Activated CD4-positive, alpha-beta memory T cell treated with anti-CD3 and anti-CD28 coated beads, Interleukin-2, amount 10 ng/mL, durations not matched to agents 7 days and 5 days (primary cell): ENCODE results near the gene USF2. TPM values are rescaled to one million over a fixed set of nuclear protein-coding genes. Genes with fewer than 3 reads are reported as not detected.
"Not testable (repeated sequence)": the region's sequence is repeated elsewhere in the genome, so short reads cannot be mapped to it uniquely, and the experiment has no call there.

Experiments used
- CTCF ChIA-PET: fragments of 350-600 bp; sonication (Branson Sonifier 250); formaldehyde crosslinking; loops from one replicate; lab custom pipeline; 2021; ENCODE audit warnings: antibody characterized with exemption, inconsistent platforms; lab: Charles Lee
- POLR2A ChIA-PET: fragments of 350-600 bp; sonication (Branson Sonifier 250); formaldehyde crosslinking; loops from one replicate; lab custom pipeline; 2021; ENCODE audit warnings: antibody characterized with exemption; lab: Charles Lee
- DNase-seq: peaks from one replicate; pipeline ENCODE4 v3.0.0-alpha.2; 2020
- H3K27ac Mint-ChIP-seq: one replicate; pipeline ENCODE4 v1.8.0; 2021; ENCODE audit warnings: mild to moderate bottlenecking, mixed read lengths
- H3K27me3 Mint-ChIP-seq: one replicate; pipeline ENCODE4 v1.8.0; 2021; ENCODE audit warnings: mixed read lengths
- H3K36me3 Mint-ChIP-seq: one replicate; pipeline ENCODE4 v1.8.0; 2021; ENCODE audit warnings: low read depth, mixed read lengths
- H3K4me1 Mint-ChIP-seq: one replicate; pipeline ENCODE4 v1.8.0; 2021; ENCODE audit warnings: mixed read lengths
- H3K4me3 Mint-ChIP-seq: one replicate; pipeline ENCODE4 v1.8.0; 2021; ENCODE audit warnings: mild to moderate bottlenecking, mixed read lengths
- H3K9me3 Mint-ChIP-seq: one replicate; pipeline ENCODE4 v1.8.0; 2021; ENCODE audit warnings: mixed read lengths
- total RNA-seq, 2 experiments: library from RNA; stranded (reverse); gene quantifications; one replicate each; pipeline ENCODE4 v1.2.3, GENCODE V29; 2021

Gene USF2
- total RNA-seq, 2 experiments from 2014 or later, result 164 to 172 TPM

GRCh38 chr19:35285465-35285864 is 16.7 kb downstream of the USF2 start:
- H3K4me3 Mint-ChIP-seq, H3K4me1 Mint-ChIP-seq, DNase-seq, H3K9me3 Mint-ChIP-seq, H3K36me3 Mint-ChIP-seq, H3K27ac Mint-ChIP-seq, POLR2A ChIA-PET: not testable (repeated sequence)
- H3K27me3 Mint-ChIP-seq, result peaks cover 22% of the 10 kb centered on the region
- CTCF ChIA-PET, result interaction anchor here (0.6 kb wide), 1 partner anchor 214 kb away, joined by 3 read pairs; no protein-coding TSS in a partner anchor

- H3K36me3 Mint-ChIP-seq, H3K4me1 Mint-ChIP-seq, H3K4me3 Mint-ChIP-seq, H3K9me3 Mint-ChIP-seq, POLR2A ChIA-PET, DNase-seq, H3K27ac Mint-ChIP-seq: not testable (repeated sequence)
- CTCF ChIA-PET, result interaction anchor here (1.3 kb wide), 1 partner anchor 132 kb away, joined by 3 read pairs; the partner anchor contains the start of gene FXYD5
- H3K27me3 Mint-ChIP-seq, result peaks cover 22% of the 10 kb centered on the region
These were observed 17.3 kb downstream of the USF2 start for GRCh38 chr19:35286101-35286500.

- peaks cover 14% of the 10 kb centered on the region for H3K27me3 Mint-ChIP-seq
- H3K4me1 Mint-ChIP-seq, result no peaks in the 10 kb centered on the region
- ChIA-PET POLR2A (no interaction called here), CTCF (no interaction called here)
- H3K36me3 Mint-ChIP-seq, result no peaks in the 10 kb centered on the region
- no peak overlapping the region for H3K4me3 Mint-ChIP-seq
- no peaks in the 10 kb centered on the region for H3K9me3 Mint-ChIP-seq
- no peak for DNase-seq
- no peak overlapping the region for H3K27ac Mint-ChIP-seq
These were observed 19.0 kb downstream of the USF2 start for GRCh38 chr19:35287713-35288112.

GRCh38 chr19:35288331-35288730 is 19.6 kb downstream of the USF2 start:
- Mint-ChIP-seq H3K4me3 (no peak overlapping the region), H3K27me3 (peaks cover 11% of the 10 kb centered on the region), H3K36me3 (no peaks in the 10 kb centered on the region), H3K27ac (no peak overlapping the region), H3K9me3 (no peaks in the 10 kb centered on the region), H3K4me1 (no peaks in the 10 kb centered on the region)
- ChIA-PET CTCF (no interaction called here), POLR2A (interaction anchor here (1.5 kb wide), 1 partner anchor 8 kb away, joined by 4 read pairs; no protein-coding TSS in a partner anchor)
- no peak for DNase-seq

- no peaks in the 10 kb centered on the region for H3K36me3 Mint-ChIP-seq
- no peak overlapping the region for H3K27ac Mint-ChIP-seq
- ChIA-PET POLR2A (interaction anchor here (1.5 kb wide), 1 partner anchor 9 kb away, joined by 4 read pairs; no protein-coding TSS in a partner anchor), CTCF (no interaction called here)
- H3K4me1 Mint-ChIP-seq, result no peaks in the 10 kb centered on the region
- DNase-seq, result no peak
- no peak overlapping the region for H3K4me3 Mint-ChIP-seq
- H3K27me3 Mint-ChIP-seq, result peaks cover 9% of the 10 kb centered on the region
- no peaks in the 10 kb centered on the region for H3K9me3 Mint-ChIP-seq
These were observed 20.1 kb downstream of the USF2 start for GRCh38 chr19:35288906-35289305.

- H3K9me3 Mint-ChIP-seq, result no peaks in the 10 kb centered on the region
- CTCF ChIA-PET, result no interaction called here
- no peak for DNase-seq
- POLR2A ChIA-PET, result no interaction called here
- H3K4me3 Mint-ChIP-seq, result no peak overlapping the region
- peaks cover under 1% of the 10 kb centered on the region for H3K4me1 Mint-ChIP-seq
- no peaks in the 10 kb centered on the region for H3K36me3 Mint-ChIP-seq
- H3K27ac Mint-ChIP-seq, result no peak overlapping the region
- H3K27me3 Mint-ChIP-seq, result peaks cover 4% of the 10 kb centered on the region
These were observed 21.8 kb downstream of the USF2 start for GRCh38 chr19:35290381-35291127.

GRCh38 chr19:35291259-35291658 is 22.5 kb downstream of the USF2 start:
- H3K4me3 Mint-ChIP-seq, result no peak overlapping the region
- H3K36me3 Mint-ChIP-seq, result no peaks in the 10 kb centered on the region
- H3K27me3 Mint-ChIP-seq, result peaks cover 4% of the 10 kb centered on the region
- H3K27ac Mint-ChIP-seq, result no peak overlapping the region
- no peaks in the 10 kb centered on the region for H3K9me3 Mint-ChIP-seq
- ChIA-PET CTCF (no interaction called here), POLR2A (no interaction called here)
- H3K4me1 Mint-ChIP-seq, result peaks cover 8% of the 10 kb centered on the region
- DNase-seq, result no peak

- peaks cover 4% of the 10 kb centered on the region for H3K27me3 Mint-ChIP-seq
- no peak within 1 kb of the TSS for H3K4me3 Mint-ChIP-seq
- no peak within 1 kb of the TSS for H3K27ac Mint-ChIP-seq
- ChIA-PET POLR2A (no interaction called here), CTCF (no interaction called here)
- H3K4me1 Mint-ChIP-seq, result peaks cover 8% of the 10 kb centered on the region
- H3K9me3 Mint-ChIP-seq, result no peaks in the 10 kb centered on the region
- DNase-seq, result no peak
- H3K36me3 Mint-ChIP-seq, result no peaks in the 10 kb centered on the region
These were observed 23.2 kb downstream of the USF2 start, which contains the start of gene MAG for GRCh38 chr19:35291916-35292315. TSS of gene MAG (plus strand) at chr19:35292161. CDS start at chr19:35295409, 3,248 bp downstream.

- no peak overlapping the region for H3K27ac Mint-ChIP-seq
- ChIA-PET CTCF (no interaction called here), POLR2A (no interaction called here)
These were observed 23.9 kb downstream of the USF2 start for GRCh38 chr19:35292421-35293362.

GRCh38 chr19:35293363-35293739 is 24.6 kb downstream of the USF2 start:
- Mint-ChIP-seq H3K9me3 (no peaks in the 10 kb centered on the region), H3K4me1 (peaks cover 8% of the 10 kb centered on the region), H3K27me3 (peaks cover 2% of the 10 kb centered on the region), H3K36me3 (no peaks in the 10 kb centered on the region), H3K4me3 (no peak overlapping the region), H3K27ac (no peak overlapping the region)
- CTCF ChIA-PET, result no interaction called here
- DNase-seq, result no peak
- POLR2A ChIA-PET, result no interaction called here

More at GRCh38 chr19:35292421-35293362, 23.9 kb downstream of the USF2 start:
- no peak overlapping the region for H3K4me3 Mint-ChIP-seq
- H3K4me1 Mint-ChIP-seq, result peaks cover 8% of the 10 kb centered on the region
- peaks cover 2% of the 10 kb centered on the region for H3K27me3 Mint-ChIP-seq
- no peaks in the 10 kb centered on the region for H3K9me3 Mint-ChIP-seq
- H3K36me3 Mint-ChIP-seq, result no peaks in the 10 kb centered on the region
- DNase-seq, result no peak

GRCh38 chr19:35293808-35294207 is 25.0 kb downstream of the USF2 start:
- CTCF ChIA-PET, result no interaction called here

GRCh38 chr19:35294328-35294727 is 25.6 kb downstream of the USF2 start:
- Mint-ChIP-seq H3K4me3 (no peak overlapping the region), H3K4me1 (peaks cover 8% of the 10 kb centered on the region), H3K36me3 (no peaks in the 10 kb centered on the region), H3K27ac (no peak overlapping the region), H3K9me3 (no peaks in the 10 kb centered on the region), H3K27me3 (peaks cover 2% of the 10 kb centered on the region)
- DNase-seq, result no peak
- CTCF ChIA-PET, result no interaction called here
- POLR2A ChIA-PET, result no interaction called here

More at GRCh38 chr19:35293808-35294207, 25.0 kb downstream of the USF2 start:
- no peaks in the 10 kb centered on the region for H3K9me3 Mint-ChIP-seq
- POLR2A ChIA-PET, result no interaction called here
- no peaks in the 10 kb centered on the region for H3K36me3 Mint-ChIP-seq
- no peak overlapping the region for H3K4me3 Mint-ChIP-seq
- no peak overlapping the region for H3K27ac Mint-ChIP-seq
- peaks cover 2% of the 10 kb centered on the region for H3K27me3 Mint-ChIP-seq
- DNase-seq, result no peak
- H3K4me1 Mint-ChIP-seq, result peaks cover 8% of the 10 kb centered on the region
